Body of pancreas (tissue), 4 donors: Measurements from ENCODE around the gene KDM1B. TPM values are rescaled to one million over a fixed set of nuclear protein-coding genes. Genes with fewer than 3 reads are reported as not detected.

Source experiments
- ATAC-seq: fragments of 150-250 bp; one replicate; pipeline ENCODE4 v1.9.1; 2016
- DNase-seq, 4 donors: peaks; one replicate each; pipeline ENCODE4 v3.0.0-alpha.2; 2019
- H3K27ac ChIP-seq, 4 donors: fragments of 200-600 bp; sonication (generic); 1 replicate in 3 of 4; 2 replicates in 1 of 4; pipeline versions ENCODE4 v1.5.1 to v1.6.1; 2016 to 2019; ENCODE audit warnings: mild to moderate bottlenecking in 1 of 4, mixed read lengths in 1 of 4, moderate library complexity in 1 of 4
- H3K27me3 ChIP-seq, 2 donors: fragments of 200-600 bp; sonication (generic); one replicate each; pipeline ENCODE4 v1.6.0; 2016; ENCODE audit warnings: mild to moderate bottlenecking in 1 of 2
- H3K36me3 ChIP-seq, 2 donors: fragments of 200-600 bp; sonication (generic); replicated peaks in 1 of 2; 2 replicates each; pipeline ENCODE4 v1.5.1; 2016; ENCODE audit warnings: low read depth in 2 of 2; ENCODE audit not compliant: insufficient read depth in 1 of 2
- H3K4me1 ChIP-seq: fragments of 200-600 bp; sonication (generic); one replicate; pipeline ENCODE4 v1.6.0; 2016
- H3K4me3 ChIP-seq, 2 donors: fragments of 200-600 bp; sonication (generic); 1 replicate in 1 of 2; 2 replicates in 1 of 2; pipeline ENCODE4 v1.5.1; 2016 to 2019
- H3K9me3 ChIP-seq, 3 donors: fragments of 200-600 bp; sonication (generic); 1 replicate in 2 of 3; 2 replicates in 1 of 3; pipeline ENCODE4 v1.5.1; 2016
- CTCF ChIP-seq, 7 experiments: fragments of 450-650 bp in 4 of 7; fragments of 200-600 bp in 3 of 7; sonication (generic) in 3 of 7; IDR thresholded peaks; one replicate each; pipeline ENCODE4 v1.5.1; 2016 to 2019; ENCODE audit warnings: antibody characterized with exemption in 7 of 7
- POLR2A ChIP-seq, 3 donors: fragments of 450-650 bp; IDR thresholded peaks; one replicate each; pipeline ENCODE4 v1.6.1; 2016; ENCODE audit warnings: antibody characterized with exemption in 3 of 3, mild to moderate bottlenecking in 2 of 3
- WGBS, 2 donors: methylation state at CpG; one replicate each; pipeline ENCODE4 v1.1.5; 2017; 5-methylcytosine and 5-hydroxymethylcytosine counted together
- intact Hi-C: fragments of 100-400 bp; cut with DNase I; formaldehyde crosslinking; loops from one replicate; pipeline ENCODE4 v1.15.1; 2023
- total RNA-seq, 2 donors: library from RNA; depleted of rRNA; stranded (reverse); fragments of >200 nt; gene quantifications; one replicate each; pipeline ENCODE4 v1.1.0, GENCODE V29; 2016

Gene KDM1B
- total RNA-seq, 2 donors from 2014 or later, result 4.6 to 12.7 TPM

DNA sequence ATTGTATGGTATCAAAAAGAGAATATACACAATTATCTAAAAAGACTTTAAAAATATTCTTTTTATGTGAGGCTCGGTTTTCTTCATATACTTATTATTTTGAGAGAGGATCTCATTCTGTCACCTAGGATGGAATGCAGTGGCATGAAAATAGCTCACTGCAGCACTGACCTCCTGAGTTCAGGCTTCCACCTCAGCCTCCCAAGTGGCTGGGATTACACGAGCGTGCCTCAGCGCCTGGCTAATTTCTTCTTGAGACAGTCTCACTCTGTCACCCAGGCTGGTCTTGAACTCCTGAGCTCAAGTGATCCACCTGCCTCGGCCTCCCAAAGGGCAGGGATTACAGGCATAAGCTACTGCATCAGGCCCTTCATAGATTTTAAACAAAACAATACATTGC, 98.4 kb downstream of the KDM1B start:
- intact Hi-C loops, result no loop called here
- no peaks in the 10 kb centered on the region for H3K27me3 ChIP-seq
- ATAC-seq (no peak), DNase-seq (no peak)
- H3K27ac ChIP-seq, result no peak overlapping the region
- 95 to 98% methylated on average over 5 of the region's 5 CpGs for WGBS, 2 donors
- peaks cover 0 to 9% of the 10 kb centered on the region in 2 donors for H3K36me3 ChIP-seq
- H3K4me1 ChIP-seq, result no peaks in the 10 kb centered on the region
- no peak for TF ChIP-seq CTCF (IDR thresholded peaks at IDR 0.05)
- no peak for TF ChIP-seq POLR2A (IDR thresholded peaks at IDR 0.05)
- H3K4me3 ChIP-seq, result no peak overlapping the region
- no peaks in the 10 kb centered on the region for H3K9me3 ChIP-seq

DNA sequence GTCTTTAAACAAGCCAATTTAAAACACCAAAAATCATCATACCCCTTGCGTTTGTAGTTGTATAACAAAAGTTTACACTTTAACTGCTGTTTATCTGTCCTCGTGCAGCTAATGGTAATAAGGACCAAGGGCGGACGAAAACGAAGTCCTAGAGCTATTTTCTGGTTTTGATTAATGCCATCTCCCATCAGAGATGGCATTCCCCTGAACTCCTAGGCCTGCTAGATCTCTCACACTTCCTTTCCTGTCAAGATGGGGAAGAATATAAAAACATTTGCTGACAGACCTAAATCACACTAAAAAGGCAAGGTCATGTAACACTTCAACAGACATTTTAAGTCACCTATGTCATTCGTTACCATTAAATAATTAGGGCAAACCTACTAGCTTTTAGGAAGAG, 99.6 kb downstream of the KDM1B start:
- Histone ChIP-seq H3K4me1 (peaks cover under 1% of the 10 kb centered on the region), H3K27me3 (no peaks in the 10 kb centered on the region), H3K27ac (no peak overlapping the region), H3K36me3 (peaks cover 0 to 5% of the 10 kb centered on the region in 2 donors), H3K4me3 (no peak overlapping the region), H3K9me3 (no peaks in the 10 kb centered on the region)
- TF ChIP-seq CTCF (IDR thresholded peaks at IDR 0.05) (no peak), POLR2A (IDR thresholded peaks at IDR 0.05) (no peak)
- DNase-seq (no peak), ATAC-seq (no peak)
- WGBS, 2 donors, result 84 to 87% methylated on average over 6 of the region's 6 CpGs
- intact Hi-C loops, result no loop called here

GRCh38 chr6:18259675-18260447, 104.6 kb downstream of the KDM1B start:
- H3K27me3 ChIP-seq, result no peaks in the 10 kb centered on the region
- H3K4me1 ChIP-seq, result peaks cover 34% of the 10 kb centered on the region
- no peaks in the 10 kb centered on the region for H3K9me3 ChIP-seq
- no peak overlapping the region for H3K27ac ChIP-seq
- peaks cover 0 to 5% of the 10 kb centered on the region in 2 donors for H3K36me3 ChIP-seq
- DNase-seq, result no peak
- ATAC-seq, result no peak
- H3K4me3 ChIP-seq, result no peak overlapping the region
- TF ChIP-seq CTCF (IDR thresholded peaks at IDR 0.05) (no peak), POLR2A (IDR thresholded peaks at IDR 0.05) (no peak)
- WGBS, 2 donors, result 89 to 91% methylated on average over 4 of the region's 4 CpGs
- intact Hi-C loops, result no loop called here

- no peak for ATAC-seq
- 72 to 76% methylated on average over 4 of the region's 4 CpGs for WGBS, 2 donors
- Histone ChIP-seq H3K4me3 (no peak overlapping the region), H3K27me3 (no peaks in the 10 kb centered on the region), H3K36me3 (peaks cover 0 to 5% of the 10 kb centered on the region in 2 donors), H3K27ac (no peak overlapping the region), H3K9me3 (no peaks in the 10 kb centered on the region), H3K4me1 (peaks cover 40% of the 10 kb centered on the region)
- intact Hi-C loops, result no loop called here
- no peak for DNase-seq
- TF ChIP-seq POLR2A (IDR thresholded peaks at IDR 0.05) (no peak), CTCF (IDR thresholded peaks at IDR 0.05) (no peak)
These were observed 105.4 kb downstream of the KDM1B start for GRCh38 chr6:18260448-18261106.
